Neural progenitor cell (in vitro differentiated cells): ENCODE data around the gene ANO3. TPM values are rescaled to one million over a fixed set of nuclear protein-coding genes. Genes with fewer than 3 reads are reported as not detected.

Experiments used
- DNase-seq: peaks from one replicate; pipeline ENCODE4 v3.0.0-alpha.2; 2016; ENCODE audit warnings: low spot score
- H2AFZ ChIP-seq: fragments of 200-600 bp; sonication (generic); replicated peaks from 2 replicates; pipeline ENCODE4 v1.6.1; 2016; ENCODE audit warnings: antibody characterized with exemption
- H3F3A ChIP-seq: fragments of 200-600 bp; sonication (generic); 2 replicates; pipeline ENCODE4 v1.6.1; 2016; ENCODE audit warnings: antibody characterized with exemption, low read depth
- H3K27ac ChIP-seq: fragments of 200-600 bp; sonication (generic); 2 replicates; pipeline ENCODE4 v1.5.1; 2016; ENCODE audit warnings: mild to moderate bottlenecking
- H3K27me3 ChIP-seq: fragments of 200-600 bp; sonication (generic); 2 replicates; pipeline ENCODE4 v1.6.1; 2016; ENCODE audit warnings: mild to moderate bottlenecking, moderate library complexity
- H3K36me3 ChIP-seq: fragments of 200-600 bp; sonication (generic); 2 replicates; pipeline ENCODE4 v1.5.1; 2016
- H3K4me1 ChIP-seq: fragments of 200-600 bp; sonication (generic); 2 replicates; pipeline ENCODE4 v1.6.1; 2016; ENCODE audit warnings: mixed run types
- H3K4me2 ChIP-seq: fragments of 200-600 bp; sonication (generic); 2 replicates; pipeline ENCODE4 v1.6.1; 2016
- H3K4me3 ChIP-seq: fragments of 200-600 bp; sonication (generic); 2 replicates; pipeline ENCODE4 v1.5.1; 2016
- H3K79me2 ChIP-seq: fragments of 200-600 bp; sonication (generic); 2 replicates; pipeline ENCODE4 v1.6.1; 2016; ENCODE audit warnings: low read depth
- H3K9ac ChIP-seq: fragments of 200-600 bp; sonication (generic); 2 replicates; pipeline ENCODE4 v1.6.1; 2016
- H3K9me3 ChIP-seq: fragments of 200-600 bp; sonication (generic); 2 replicates; pipeline ENCODE4 v1.5.1; 2016; ENCODE audit warnings: low read depth
- H4K20me1 ChIP-seq: fragments of 200-600 bp; sonication (generic); 2 replicates; pipeline ENCODE4 v1.6.1; 2016; ENCODE audit warnings: low read depth
- H3K27ac Mint-ChIP-seq: 3 replicates; pipeline ENCODE4 v1.8.0; 2021; ENCODE audit warnings: mixed read lengths
- H3K27me3 Mint-ChIP-seq: 2 replicates; pipeline ENCODE4 v1.8.0; 2022; ENCODE audit warnings: low read depth, mild to moderate bottlenecking, inconsistent platforms, moderate library complexity, mixed read lengths; ENCODE audit not compliant: insufficient read depth
- H3K36me3 Mint-ChIP-seq: 3 replicates; pipeline ENCODE4 v1.8.0; 2021; ENCODE audit warnings: mixed read lengths
- H3K4me1 Mint-ChIP-seq: 3 replicates; pipeline ENCODE4 v1.8.0; 2021; ENCODE audit warnings: mixed read lengths
- H3K4me3 Mint-ChIP-seq: 3 replicates; pipeline ENCODE4 v1.8.0; 2021; ENCODE audit warnings: mild to moderate bottlenecking, moderate library complexity, mixed read lengths
- H3K9me3 Mint-ChIP-seq: 3 replicates; pipeline ENCODE4 v1.8.0; 2020; ENCODE audit warnings: mixed read lengths
- CTCF ChIP-seq: fragments of 200-600 bp; sonication (generic); IDR thresholded peaks from 2 replicates; pipeline ENCODE4 v1.5.1; 2017; ENCODE audit warnings: antibody characterized with exemption, mild to moderate bottlenecking
- EZH2 ChIP-seq: fragments of 200-600 bp; sonication (generic); IDR thresholded peaks from 2 replicates; pipeline ENCODE4 v1.6.1; 2017; ENCODE audit warnings: antibody characterized with exemption, mild to moderate bottlenecking, moderate library complexity
- EZH2phosphoT487 ChIP-seq: fragments of 200-600 bp; sonication (generic); IDR thresholded peaks from 2 replicates; pipeline ENCODE4 v1.6.1; 2017; ENCODE audit warnings: antibody characterized with exemption
- total RNA-seq: library from RNA; depleted of rRNA; stranded (reverse); fragments of >200 nt; gene quantifications from 2 replicates; pipeline ENCODE4 v1.2.3, GENCODE V29; 2015; ENCODE audit warnings: low replicate concordance

ANO3 gene
- total RNA-seq, 1 donor from 2014 or later = 2.5 TPM

- Histone ChIP-seq H2AFZ (no peak overlapping the region), H3K27me3 (no peaks in the 10 kb centered on the region), H3K4me3 (no peak overlapping the region), H3F3A (no peaks in the 10 kb centered on the region), H3K9me3 (no peaks in the 10 kb centered on the region), H3K4me2 (no peak overlapping the region), H3K9ac (no peak overlapping the region), H3K27ac (no peak overlapping the region), H4K20me1 (no peaks in the 10 kb centered on the region), H3K4me1 (no peaks in the 10 kb centered on the region), H3K79me2 (no peaks in the 10 kb centered on the region), H3K36me3 (no peaks in the 10 kb centered on the region)
- Mint-ChIP-seq H3K36me3 (no peaks in the 10 kb centered on the region), H3K27me3 (no peaks in the 10 kb centered on the region), H3K27ac (no peak overlapping the region), H3K9me3 (no peaks in the 10 kb centered on the region), H3K4me3 (no peak overlapping the region), H3K4me1 (peaks cover 22% of the 10 kb centered on the region)
- no peak for DNase-seq
- TF ChIP-seq EZH2phosphoT487 (no peak), CTCF (no peak), EZH2 (no peak)
These were observed 247.2 kb downstream of the ANO3 start for GRCh38 chr11:26578998-26579661.

- no peak overlapping the region for H3K27ac ChIP-seq
- DNase-seq = no peak
- Mint-ChIP-seq H3K27me3 (no peaks in the 10 kb centered on the region), H3K4me1 (peaks cover 22% of the 10 kb centered on the region), H3K27ac (no peak overlapping the region), H3K9me3 (no peaks in the 10 kb centered on the region), H3K4me3 (no peak overlapping the region), H3K36me3 (no peaks in the 10 kb centered on the region)
- no peaks in the 10 kb centered on the region for H3K4me1 ChIP-seq
- no peaks in the 10 kb centered on the region for H4K20me1 ChIP-seq
- no peak overlapping the region for H3K4me3 ChIP-seq
- H3K79me2 ChIP-seq = no peaks in the 10 kb centered on the region
- H3F3A ChIP-seq = no peaks in the 10 kb centered on the region
- no peak overlapping the region for H3K9ac ChIP-seq
- no peak overlapping the region for H2AFZ ChIP-seq
- H3K27me3 ChIP-seq = no peaks in the 10 kb centered on the region
- H3K9me3 ChIP-seq = no peaks in the 10 kb centered on the region
- no peaks in the 10 kb centered on the region for H3K36me3 ChIP-seq
- no peak for TF ChIP-seq EZH2phosphoT487
- no peak for TF ChIP-seq EZH2
- no peak for TF ChIP-seq CTCF
- no peak overlapping the region for H3K4me2 ChIP-seq
These were observed 247.8 kb downstream of the ANO3 start for GRCh38 chr11:26579683-26580082.

GRCh38 chr11:26580929-26581328, 249.0 kb downstream of the ANO3 start:
- Histone ChIP-seq H3K36me3 (no peaks in the 10 kb centered on the region), H3K27ac (no peak overlapping the region), H4K20me1 (no peaks in the 10 kb centered on the region), H3K9ac (no peak overlapping the region), H3F3A (no peaks in the 10 kb centered on the region), H3K9me3 (no peaks in the 10 kb centered on the region), H3K4me1 (no peaks in the 10 kb centered on the region), H2AFZ (no peak overlapping the region), H3K27me3 (no peaks in the 10 kb centered on the region), H3K4me2 (no peak overlapping the region), H3K4me3 (no peak overlapping the region), H3K79me2 (no peaks in the 10 kb centered on the region)
- TF ChIP-seq CTCF (no peak), EZH2 (no peak), EZH2phosphoT487 (no peak)
- no peak for DNase-seq
- no peak overlapping the region for H3K4me3 Mint-ChIP-seq
- H3K27me3 Mint-ChIP-seq = no peaks in the 10 kb centered on the region
- no peaks in the 10 kb centered on the region for H3K9me3 Mint-ChIP-seq
- H3K36me3 Mint-ChIP-seq = no peaks in the 10 kb centered on the region
- H3K27ac Mint-ChIP-seq = no peak overlapping the region
- peaks cover 19% of the 10 kb centered on the region for H3K4me1 Mint-ChIP-seq
